Prostate gland (tissue), 2 donors: Measurements from ENCODE around the gene ARHGAP45. TPM values are rescaled to one million over a fixed set of nuclear protein-coding genes. Genes with fewer than 3 reads are reported as not detected.
"Not testable (repeated sequence)": the region's sequence is repeated elsewhere in the genome, so short reads cannot be mapped to it uniquely, and the experiment has no call there.

Experiments
- DNase-seq: peaks from one replicate; pipeline ENCODE4 v3.0.0-alpha.2; 2019; ENCODE audit warnings: low spot score
- H3K27ac ChIP-seq, 2 donors: fragments of 200-600 bp; sonication (generic); 2 replicates each; pipeline ENCODE4 v1.5.1; 2017 to 2019
- H3K27me3 ChIP-seq: fragments of 200-600 bp; sonication (generic); replicated peaks from 2 replicates; pipeline ENCODE4 v1.5.1; 2019; ENCODE audit not compliant: insufficient read depth
- H3K36me3 ChIP-seq, 2 donors: fragments of 200-600 bp; sonication (generic); 1 replicate in 1 of 2; 2 replicates in 1 of 2; pipeline versions ENCODE4 v1.5.1 to v1.8.1; 2017 to 2019
- H3K4me1 ChIP-seq: fragments of 200-600 bp; sonication (generic); replicated peaks from 2 replicates; pipeline ENCODE4 v1.5.1; 2019
- H3K4me3 ChIP-seq, 2 donors: fragments of 200-600 bp; sonication (generic); 2 replicates each; pipeline ENCODE4 v1.5.1; 2017 to 2019
- H3K9me3 ChIP-seq: fragments of 200-600 bp; sonication (generic); 2 replicates; pipeline ENCODE4 v1.5.1; 2017
- POLR2A ChIP-seq: fragments of 450-650 bp; IDR thresholded peaks from one replicate; pipeline ENCODE4 v1.6.1; 2016; ENCODE audit warnings: antibody characterized with exemption, mild to moderate bottlenecking
- POLR2AphosphoS5 ChIP-seq: sonication (generic); formaldehyde crosslinking; IDR thresholded peaks from one replicate; pipeline ENCODE4 v1.6.1; 2017; ENCODE audit warnings: antibody characterized with exemption
- WGBS: methylation state at CpG from one replicate; pipeline ENCODE4 v1.1.5; 2018; 5-methylcytosine and 5-hydroxymethylcytosine counted together
- intact Hi-C: fragments of 100-400 bp; cut with DNase I; formaldehyde crosslinking; loops from one replicate; pipeline ENCODE4 v1.14.2; 2022
- total RNA-seq, 2 donors: library from RNA; depleted of rRNA; stranded (reverse); fragments of >200 nt; gene quantifications; one replicate each; pipeline ENCODE4 v1.1.0, GENCODE V29; 2016
- TF ChIP-seq, protein P1 (sequence below), 4 experiments: fragments of 200-600 bp in 2 of 4; fragments of 450-650 bp in 2 of 4; sonication (generic) in 2 of 4; IDR thresholded peaks; 1 replicate in 3 of 4; 2 replicates in 1 of 4; pipeline ENCODE4 v1.5.1; 2016 to 2019; ENCODE audit warnings: antibody characterized with exemption in 4 of 4, mild to moderate bottlenecking in 2 of 4, moderate library complexity in 2 of 4

ARHGAP45 gene
- total RNA-seq, 2 donors from 2014 or later, result 8.9 to 26.2 TPM

DNA sequence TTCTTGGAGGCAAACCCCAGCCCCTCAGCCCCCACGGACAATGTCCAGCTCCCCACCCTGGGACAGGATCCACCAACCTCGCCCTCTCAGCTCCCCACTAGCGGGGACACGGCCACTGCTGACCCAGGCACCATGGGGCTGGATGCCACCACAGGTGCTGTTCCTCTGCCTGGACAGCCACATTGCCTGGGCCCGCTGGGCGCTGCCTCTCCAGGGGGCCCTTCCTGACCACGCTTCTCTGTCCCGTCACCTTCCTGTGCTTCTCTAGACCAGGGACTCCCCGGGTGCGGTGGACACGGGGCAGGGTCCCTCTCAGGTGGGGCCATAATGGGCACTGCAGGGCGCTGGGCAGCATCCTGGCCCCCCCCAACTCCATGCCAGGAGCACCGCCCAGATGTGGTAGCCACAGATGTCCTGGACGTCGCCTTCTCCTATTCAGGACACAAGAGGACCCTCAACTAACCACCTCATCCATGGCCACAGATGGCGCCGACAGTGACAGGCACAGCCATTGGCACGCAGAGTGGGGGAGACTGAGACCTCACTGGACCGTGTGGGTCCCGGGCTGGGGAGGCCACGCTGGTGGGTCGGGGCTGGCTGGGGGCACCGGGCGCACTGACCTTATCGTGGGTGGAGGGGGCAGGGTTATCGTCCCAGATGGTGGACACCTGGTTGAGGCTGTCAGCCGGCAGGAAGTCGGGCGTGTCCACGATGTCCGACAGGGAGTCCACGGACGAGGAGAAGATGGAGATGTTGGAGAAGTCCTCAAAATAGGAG, 60.2 kb downstream of the ARHGAP45 start:
- no peak overlapping the region for H3K27ac ChIP-seq
- peaks cover 7 to 12% of the 10 kb centered on the region in 2 donors for H3K36me3 ChIP-seq
- 94% methylated on average over 26 of the region's 33 CpGs for WGBS
- H3K4me1 ChIP-seq, result peaks cover 18% of the 10 kb centered on the region
- no peaks in the 10 kb centered on the region for H3K27me3 ChIP-seq
- no peak for DNase-seq
- TF ChIP-seq POLR2AphosphoS5, result no peak
- no peak for TF ChIP-seq POLR2A
- TF ChIP-seq, protein P1, sequence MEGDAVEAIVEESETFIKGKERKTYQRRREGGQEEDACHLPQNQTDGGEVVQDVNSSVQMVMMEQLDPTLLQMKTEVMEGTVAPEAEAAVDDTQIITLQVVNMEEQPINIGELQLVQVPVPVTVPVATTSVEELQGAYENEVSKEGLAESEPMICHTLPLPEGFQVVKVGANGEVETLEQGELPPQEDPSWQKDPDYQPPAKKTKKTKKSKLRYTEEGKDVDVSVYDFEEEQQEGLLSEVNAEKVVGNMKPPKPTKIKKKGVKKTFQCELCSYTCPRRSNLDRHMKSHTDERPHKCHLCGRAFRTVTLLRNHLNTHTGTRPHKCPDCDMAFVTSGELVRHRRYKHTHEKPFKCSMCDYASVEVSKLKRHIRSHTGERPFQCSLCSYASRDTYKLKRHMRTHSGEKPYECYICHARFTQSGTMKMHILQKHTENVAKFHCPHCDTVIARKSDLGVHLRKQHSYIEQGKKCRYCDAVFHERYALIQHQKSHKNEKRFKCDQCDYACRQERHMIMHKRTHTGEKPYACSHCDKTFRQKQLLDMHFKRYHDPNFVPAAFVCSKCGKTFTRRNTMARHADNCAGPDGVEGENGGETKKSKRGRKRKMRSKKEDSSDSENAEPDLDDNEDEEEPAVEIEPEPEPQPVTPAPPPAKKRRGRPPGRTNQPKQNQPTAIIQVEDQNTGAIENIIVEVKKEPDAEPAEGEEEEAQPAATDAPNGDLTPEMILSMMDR (IDR thresholded peaks at IDR 0.05), result no peak
- intact Hi-C loops, result no loop called here
- H3K4me3 ChIP-seq, result no peak overlapping the region
- H3K9me3 ChIP-seq, result no peaks in the 10 kb centered on the region

DNA sequence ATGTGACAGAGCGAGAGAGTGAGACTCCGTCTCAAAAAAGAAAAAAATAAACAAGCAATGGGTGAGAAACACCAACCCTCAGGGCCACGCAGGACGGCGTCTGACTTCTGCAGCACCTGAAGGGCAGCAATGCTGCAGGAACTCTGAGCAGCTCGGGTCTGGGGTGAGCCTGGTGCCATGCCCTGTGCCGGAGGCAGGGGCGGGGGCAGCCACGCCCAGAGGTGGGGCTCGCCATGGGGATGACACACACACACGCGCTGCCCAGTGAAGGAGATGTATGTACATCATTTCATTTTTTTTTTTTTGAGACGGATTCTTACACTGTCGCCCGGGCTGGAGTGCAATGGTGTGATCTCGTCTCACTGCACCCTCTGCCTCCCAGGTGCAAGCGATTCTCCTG, 61.1 kb downstream of the ARHGAP45 start:
- Histone ChIP-seq H3K27ac (no peak overlapping the region), H3K4me1 (peaks cover 27% of the 10 kb centered on the region), H3K36me3 (peaks cover 7 to 8% of the 10 kb centered on the region in 2 donors), H3K27me3 (no peaks in the 10 kb centered on the region), H3K4me3 (no peak overlapping the region), H3K9me3 (no peaks in the 10 kb centered on the region)
- intact Hi-C loops, result no loop called here
- WGBS, result 92% methylated on average over 17 of the region's 17 CpGs
- no peak for DNase-seq
- no peak for TF ChIP-seq POLR2A
- TF ChIP-seq, protein P1 (IDR thresholded peaks at IDR 0.05), result no peak
- no peak for TF ChIP-seq POLR2AphosphoS5

DNA sequence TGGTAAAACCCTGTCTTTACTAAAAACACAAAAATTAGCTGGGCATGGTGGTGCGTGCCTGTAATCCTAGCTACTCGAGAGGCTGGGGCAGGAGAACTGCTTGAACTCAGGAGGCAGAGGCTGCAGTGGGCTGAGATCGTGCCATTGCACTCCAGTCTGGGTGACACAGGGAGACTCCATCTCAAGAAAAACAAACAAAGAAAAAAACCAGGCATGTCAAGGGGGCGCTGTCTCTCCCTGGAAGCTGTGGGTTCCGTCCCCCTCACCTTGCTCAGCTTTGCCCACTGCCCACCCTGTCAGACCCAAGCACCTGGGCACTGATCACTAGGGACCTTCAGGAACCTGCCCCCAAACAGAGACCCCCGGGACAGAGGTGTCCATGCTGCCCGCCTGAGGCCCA, 62.1 kb downstream of the ARHGAP45 start:
- DNase-seq, H3K9me3 ChIP-seq, H3K4me3 ChIP-seq, H3K36me3 ChIP-seq, H3K27me3 ChIP-seq, H3K27ac ChIP-seq, intact Hi-C loops: not testable (repeated sequence)
- 95% methylated on average over 7 of the region's 7 CpGs for WGBS
- H3K4me1 ChIP-seq, result peaks cover 29% of the 10 kb centered on the region

DNA sequence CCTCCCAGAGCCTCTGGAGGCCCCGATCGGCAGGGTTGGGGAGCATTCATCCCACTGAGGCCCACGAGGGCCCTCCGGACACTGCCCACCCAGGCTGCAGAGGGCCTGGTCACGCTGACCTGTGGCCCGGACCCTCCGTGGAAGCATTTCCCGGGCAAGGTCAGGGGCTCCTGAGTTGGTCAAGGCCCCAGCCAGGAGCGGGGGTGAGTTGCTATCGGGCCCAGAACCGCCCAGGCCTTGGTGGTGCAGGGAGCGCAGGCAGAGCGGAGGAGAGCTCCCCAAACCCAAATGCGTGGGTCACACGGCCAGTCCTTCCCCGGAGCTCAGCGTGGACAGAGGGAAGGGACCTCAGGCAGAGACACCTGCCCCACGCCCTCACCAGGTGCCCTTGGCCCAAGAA, 62.6 kb downstream of the ARHGAP45 start:
- no peak for DNase-seq
- Histone ChIP-seq H3K27ac (no peak overlapping the region), H3K4me3 (no peak overlapping the region), H3K36me3 (peaks cover 0 to 7% of the 10 kb centered on the region in 2 donors), H3K9me3 (no peaks in the 10 kb centered on the region), H3K27me3 (no peaks in the 10 kb centered on the region), H3K4me1 (peaks cover 29% of the 10 kb centered on the region)
- intact Hi-C loops, result no loop called here
- TF ChIP-seq POLR2A, result no peak
- TF ChIP-seq POLR2AphosphoS5, result no peak
- TF ChIP-seq, protein P1 (IDR thresholded peaks at IDR 0.05), result no peak
- WGBS, result 93% methylated on average over 16 of the region's 18 CpGs

DNA sequence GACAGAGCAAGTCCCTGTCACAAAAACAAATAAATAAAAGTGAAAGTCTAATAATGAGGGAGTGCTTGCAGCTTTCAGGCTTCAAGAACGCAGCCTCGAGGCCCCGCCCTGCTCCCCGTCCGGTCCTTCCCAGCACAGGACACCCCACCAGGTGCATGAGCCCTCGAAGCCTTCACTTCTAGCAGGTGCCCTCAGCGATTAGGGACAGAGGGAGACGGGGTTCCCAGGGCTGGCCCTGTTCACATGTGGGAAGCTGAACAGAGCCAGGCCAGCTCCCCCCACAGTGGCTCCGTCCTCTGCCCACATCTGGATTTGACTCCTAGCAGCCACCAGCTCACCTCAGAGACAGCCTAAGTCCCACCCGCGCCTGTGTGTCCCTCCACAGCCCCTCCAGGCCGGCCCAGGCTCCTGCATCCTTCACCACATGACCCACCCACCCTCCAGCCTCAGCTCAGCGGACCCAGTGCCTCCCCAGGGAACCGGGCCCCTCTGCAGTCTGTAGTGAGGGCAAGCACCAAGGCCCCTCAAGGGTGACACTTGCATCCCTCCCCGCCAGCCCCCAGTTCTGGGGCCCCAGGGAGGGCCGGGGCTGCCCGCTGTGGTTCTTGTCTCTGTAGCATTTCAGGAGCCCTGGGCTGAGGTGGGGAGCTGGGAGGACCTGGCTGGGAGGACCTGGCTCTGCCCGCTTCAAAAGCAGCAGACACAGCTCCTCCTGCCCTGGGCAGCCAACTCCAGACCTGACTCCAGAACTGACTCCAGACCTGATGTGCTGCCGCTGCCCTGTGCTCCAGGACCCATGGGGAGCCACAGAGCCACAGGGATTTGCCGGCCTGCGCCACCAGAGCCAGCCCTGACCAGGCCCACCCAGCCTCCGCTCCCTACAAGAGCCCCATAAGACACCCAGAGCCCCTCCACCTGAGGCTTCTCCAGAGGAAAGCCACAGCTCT, 64.1 kb downstream of the ARHGAP45 start:
- Histone ChIP-seq H3K9me3 (no peaks in the 10 kb centered on the region), H3K4me1 (peaks cover 29% of the 10 kb centered on the region), H3K4me3 (peak overlapping the region; percentile 39 to 54), H3K27me3 (no peaks in the 10 kb centered on the region), H3K36me3 (peaks cover 0 to 7% of the 10 kb centered on the region in 2 donors), H3K27ac (peak overlapping the region; percentile 83 to 89)
- WGBS, result 59% methylated on average over 19 of the region's 22 CpGs
- no peak for DNase-seq
- peak; percentile 26 for TF ChIP-seq POLR2A
- TF ChIP-seq, protein P1 (IDR thresholded peaks at IDR 0.05), result no peak
- TF ChIP-seq POLR2AphosphoS5, result no peak
- intact Hi-C loops, result loop anchor here (5.0 kb wide), 1 partner anchor 41 kb away; the partner anchor contains the start of gene SBNO2
